A673 (cell line): ENCODE measurements around the gene SCCPDH. TPM values are rescaled to one million over a fixed set of nuclear protein-coding genes. Genes with fewer than 3 reads are reported as not detected.
A peak's percentile ranks its signal among the peaks of the same experiment; 100 is the strongest.

ENCODE experiments used
- BruUV-seq: library from RNA; stranded (reverse); fragments of 400-500 nt; replicated peaks from 2 replicates; lab custom pipeline; 2021; lab: Mats Ljungman, UMichigan
- CTCF ChIA-PET: fragments of 300-600 bp; sonication (Branson Sonifier 250); formaldehyde crosslinking; loops from one replicate; lab custom pipeline; 2022; ENCODE audit warnings: antibody characterized with exemption; lab: Charles Lee
- POLR2A ChIA-PET: fragments of 300-600 bp; sonication (Branson Sonifier 250); formaldehyde crosslinking; loops from one replicate; lab custom pipeline; 2022; ENCODE audit warnings: antibody characterized with exemption; ENCODE audit not compliant: low non-redundant PET; lab: Charles Lee
- DNase-seq: peaks from one replicate; pipeline ENCODE4 v3.0.0-alpha.2; 2015; ENCODE audit warnings: low spot score
- H3K27ac ChIP-seq: fragments of 200-600 bp; sonication (generic); 2 replicates; pipeline ENCODE4 v1.5.1; 2016; ENCODE audit warnings: mixed run types, low read depth, mild to moderate bottlenecking, mixed read lengths, antibody characterized with exemption, low read length; ENCODE audit not compliant: poor library complexity, severe bottlenecking
- H3K27me3 ChIP-seq: fragments of 200-600 bp; sonication (generic); replicated peaks from 2 replicates; pipeline ENCODE4 v1.6.1; 2017; ENCODE audit warnings: mixed run types, low read depth, mild to moderate bottlenecking, mixed read lengths, antibody characterized with exemption, low read length; ENCODE audit not compliant: insufficient read depth, poor library complexity
- H3K36me3 ChIP-seq: fragments of 200-600 bp; sonication (generic); 2 replicates; pipeline ENCODE4 v1.6.1; 2016; ENCODE audit warnings: mixed run types, mild to moderate bottlenecking, mixed read lengths, antibody characterized with exemption, low read length; ENCODE audit not compliant: insufficient read depth, poor library complexity, severe bottlenecking
- H3K4me1 ChIP-seq: fragments of 200-600 bp; sonication (generic); 2 replicates; pipeline ENCODE4 v1.6.1; 2017; ENCODE audit warnings: mixed run types, mild to moderate bottlenecking, mixed read lengths, antibody characterized with exemption, low read length; ENCODE audit not compliant: insufficient read depth, poor library complexity, severe bottlenecking
- H3K4me3 ChIP-seq: fragments of 200-600 bp; sonication (generic); 2 replicates; pipeline ENCODE4 v1.5.1; 2016; ENCODE audit warnings: low read depth, mixed run types, mild to moderate bottlenecking, mixed read lengths, low read length; ENCODE audit not compliant: poor library complexity, severe bottlenecking
- H3K9me3 ChIP-seq: fragments of 200-600 bp; sonication (generic); 2 replicates; pipeline ENCODE4 v1.6.1; 2016; ENCODE audit warnings: mixed run types, low read depth, mild to moderate bottlenecking, mixed read lengths, antibody characterized with exemption, low read length; ENCODE audit not compliant: poor library complexity, severe bottlenecking
- CTCF ChIP-seq: fragments of 300-800, 200-600 bp; sonication (generic); conservative IDR thresholded peaks from 2 replicates; pipeline ENCODE4 v1.5.1; 2017; ENCODE audit warnings: low read depth, mild to moderate bottlenecking, antibody characterized with exemption, low read length, moderate library complexity, mixed read lengths
- EZH2 ChIP-seq: fragments of 200-600 bp; sonication (generic); IDR thresholded peaks from 2 replicates; pipeline ENCODE4 v1.6.1; 2017; ENCODE audit warnings: borderline replicate concordance, low read depth, mild to moderate bottlenecking, mixed read lengths, antibody characterized with exemption, low read length; ENCODE audit not compliant: poor library complexity, severe bottlenecking
- intact Hi-C: fragments of 100-400 bp; cut with micrococcal nuclease; formaldehyde crosslinking; loops from one replicate; pipeline ENCODE4 v1.10.0; 2022; ENCODE audit not compliant: unreplicated experiment
- total RNA-seq: library from RNA; stranded (reverse); gene quantifications from 2 replicates; pipeline ENCODE4 v1.2.3, GENCODE V29; 2021

SCCPDH gene
- total RNA-seq, 1 experiment from 2014 or later: 41.7 TPM

- no peaks in the 10 kb centered on the region for H3K36me3 ChIP-seq
- no peak for DNase-seq
- no peak overlapping the region for H3K4me3 ChIP-seq
- H3K27ac ChIP-seq: peak overlapping the region; percentile 30
- no peaks in the 10 kb centered on the region for H3K4me1 ChIP-seq
- ChIA-PET CTCF (no interaction called here), POLR2A (no interaction called here)
- TF ChIP-seq CTCF: no peak
- TF ChIP-seq EZH2: no peak
- no peaks in the 10 kb centered on the region for H3K27me3 ChIP-seq
- H3K9me3 ChIP-seq: no peaks in the 10 kb centered on the region
- intact Hi-C loops: no loop called here
- no TSS peak for BruUV-seq
Measured at GRCh38 chr1:246782120-246782900, 58.1 kb downstream of the SCCPDH start.

- ChIA-PET POLR2A (no interaction called here), CTCF (no interaction called here)
- Histone ChIP-seq H3K4me3 (no peak overlapping the region), H3K27ac (no peak overlapping the region), H3K4me1 (no peaks in the 10 kb centered on the region), H3K36me3 (no peaks in the 10 kb centered on the region), H3K27me3 (no peaks in the 10 kb centered on the region), H3K9me3 (no peaks in the 10 kb centered on the region)
- intact Hi-C loops: no loop called here
- no TSS peak for BruUV-seq
- TF ChIP-seq CTCF: no peak
- no peak for TF ChIP-seq EZH2
- peak; percentile 24 for DNase-seq
Measured at GRCh38 chr1:246784621-246785493, 60.6 kb downstream of the SCCPDH start.

GRCh38 chr1:246785494-246786111 is 61.4 kb downstream of the SCCPDH start:
- ChIA-PET CTCF (no interaction called here), POLR2A (no interaction called here)
- Histone ChIP-seq H3K9me3 (no peaks in the 10 kb centered on the region), H3K4me1 (no peaks in the 10 kb centered on the region), H3K36me3 (no peaks in the 10 kb centered on the region), H3K4me3 (no peak overlapping the region), H3K27me3 (no peaks in the 10 kb centered on the region), H3K27ac (no peak overlapping the region)
- intact Hi-C loops: no loop called here
- no peak for TF ChIP-seq EZH2
- no peak for TF ChIP-seq CTCF
- BruUV-seq: no TSS peak
- DNase-seq: peak; percentile 23
